PFSK-1 (cell line): ENCODE measurements around the gene GRIFIN.

ENCODE experiments used
- FOXP2 ChIP-seq: optimal IDR thresholded peaks from 2 replicates; pipeline ENCODE3; 2011; ENCODE audit warnings: borderline replicate concordance, control low read depth, inconsistent platforms; ENCODE audit not compliant: insufficient read depth; ENCODE audit errors: extremely low read length, extremely low read depth
- POLR2AphosphoS5 ChIP-seq: IDR thresholded peaks from 2 replicates; pipeline ENCODE4 v1.6.1; 2012; ENCODE audit warnings: low read depth, mild to moderate bottlenecking, control low read depth, low read length, moderate library complexity
- REST ChIP-seq, 2 experiments: IDR thresholded peaks; 2 replicates each; pipeline versions ENCODE4 v1.6.1 to v1.8.0; 2011 to 2012; ENCODE audit warnings: low read depth in 2 of 2, low read length in 2 of 2, control low read depth in 1 of 2, inconsistent platforms in 1 of 2, mild to moderate bottlenecking in 1 of 2, moderate library complexity in 1 of 2; ENCODE audit not compliant: insufficient read depth in 1 of 2
- SIN3A ChIP-seq: IDR thresholded peaks from 2 replicates; pipeline ENCODE4 v1.6.1; 2012; ENCODE audit warnings: mild to moderate bottlenecking, low read length, moderate library complexity, borderline replicate concordance; ENCODE audit not compliant: insufficient read depth
- TAF1 ChIP-seq: IDR thresholded peaks from 2 replicates; pipeline ENCODE4 v1.6.1; 2012; ENCODE audit warnings: low read length, control low read depth, borderline replicate concordance; ENCODE audit not compliant: insufficient read depth

- TF ChIP-seq TAF1 (no peak), REST (IDR thresholded peaks at IDR 0.05; ENCODE audit: insufficient read depth in 1 of 2, low read depth in 2 of 2, low read length in 2 of 2) (no peak), POLR2AphosphoS5 (no peak), SIN3A (no peak), FOXP2 (no peak)
Observed at GRCh38 chr7:2452074-2452507, 24.1 kb downstream of the GRIFIN start.
